MM.1S (cell line): ENCODE measurements around the gene PIP5K1C.

Source experiments
- CTCF ChIP-seq: fragments of 300-600 bp; sonication (generic); IDR thresholded peaks from 2 replicates; pipeline ENCODE4 v1.5.1; 2016; ENCODE audit warnings: antibody characterized with exemption, low read length, mixed read lengths
- EZH2 ChIP-seq: fragments of 300-600 bp; sonication (generic); optimal IDR thresholded peaks from 2 replicates; pipeline ENCODE3; 2017; ENCODE audit warnings: low read depth, mild to moderate bottlenecking, antibody characterized with exemption, low read length, mixed read lengths

GRCh38 chr19:3694361-3695123, 5.7 kb downstream of the PIP5K1C start:
- TF ChIP-seq CTCF: no peak
- no peak for TF ChIP-seq EZH2
